Calu3 (cell line): ENCODE results near the gene COIL. TPM values are rescaled to one million over a fixed set of nuclear protein-coding genes. Genes with fewer than 3 reads are reported as not detected.

Source experiments
- BruUV-seq: library from RNA; stranded (reverse); fragments of 400-500 nt; replicated peaks from 2 replicates; lab custom pipeline; 2021; lab: Mats Ljungman, UMichigan
- CTCF ChIA-PET: fragments of 300-600 bp; sonication (Branson Sonifier 250); formaldehyde crosslinking; loops from one replicate; lab custom pipeline; 2022; ENCODE audit warnings: antibody characterized with exemption; lab: Charles Lee
- DNase-seq: peaks from one replicate; pipeline ENCODE4 v3.0.0; 2022
- H3K27ac Mint-ChIP-seq: one replicate; pipeline ENCODE4 v1.8.0; 2022; ENCODE audit warnings: mixed read lengths; ENCODE audit not compliant: unreplicated experiment
- H3K27me3 Mint-ChIP-seq: one replicate; pipeline ENCODE4 v1.8.0; 2022; ENCODE audit warnings: mixed read lengths; ENCODE audit not compliant: unreplicated experiment
- H3K36me3 Mint-ChIP-seq: one replicate; pipeline ENCODE4 v1.8.0; 2022; ENCODE audit warnings: mild to moderate bottlenecking, moderate library complexity, mixed read lengths; ENCODE audit not compliant: insufficient read depth, unreplicated experiment
- H3K4me1 Mint-ChIP-seq: one replicate; pipeline ENCODE4 v1.8.0; 2022; ENCODE audit warnings: mild to moderate bottlenecking, low read depth, mixed read lengths; ENCODE audit not compliant: unreplicated experiment
- H3K4me3 Mint-ChIP-seq: one replicate; pipeline ENCODE4 v1.8.0; 2022; ENCODE audit warnings: mild to moderate bottlenecking, low read depth, moderate library complexity, mixed read lengths; ENCODE audit not compliant: unreplicated experiment
- H3K9me3 Mint-ChIP-seq: one replicate; pipeline ENCODE4 v1.8.0; 2022; ENCODE audit warnings: low read depth, mixed read lengths; ENCODE audit not compliant: unreplicated experiment
- CTCF ChIP-seq: fragments of 200-600 bp; IDR thresholded peaks from one replicate; pipeline ENCODE4 v1.8.0; 2022; ENCODE audit warnings: antibody characterized with exemption; ENCODE audit not compliant: unreplicated experiment
- intact Hi-C: fragments of 100-400 bp; cut with micrococcal nuclease; formaldehyde crosslinking; loops from one replicate; pipeline ENCODE4 v1.10.0; 2022; ENCODE audit not compliant: unreplicated experiment
- total RNA-seq: library from RNA; stranded (reverse); gene quantifications from 2 replicates; pipeline ENCODE4 v1.2.3, GENCODE V29; 2022

COIL gene
- total RNA-seq, 1 experiment from 2014 or later = 13.5 TPM

GRCh38 chr17:57001541-57001940 lies 40.7 kb upstream of the COIL start:
- intact Hi-C loops = no loop called here
- DNase-seq = no peak

GRCh38 chr17:56997313-56997712 lies 36.5 kb upstream of the COIL start:
- BruUV-seq = no TSS peak

More at GRCh38 chr17:57001541-57001940, 40.7 kb upstream of the COIL start:
- H3K27ac Mint-ChIP-seq = no peak overlapping the region
- H3K9me3 Mint-ChIP-seq = no peaks in the 10 kb centered on the region
- H3K4me1 Mint-ChIP-seq = no peaks in the 10 kb centered on the region
- TF ChIP-seq CTCF = no peak
- no peak overlapping the region for H3K4me3 Mint-ChIP-seq
- H3K27me3 Mint-ChIP-seq = no peaks in the 10 kb centered on the region
- no peaks in the 10 kb centered on the region for H3K36me3 Mint-ChIP-seq
- CTCF ChIA-PET = no interaction called here
- no TSS peak for BruUV-seq

GRCh38 chr17:56995766-56996165 lies 34.9 kb upstream of the COIL start:
- Mint-ChIP-seq H3K27me3 (no peaks in the 10 kb centered on the region), H3K4me3 (no peak overlapping the region), H3K9me3 (no peaks in the 10 kb centered on the region), H3K36me3 (no peaks in the 10 kb centered on the region), H3K4me1 (no peaks in the 10 kb centered on the region), H3K27ac (no peak overlapping the region)
- DNase-seq = no peak
- BruUV-seq = no TSS peak
- TF ChIP-seq CTCF = no peak
- intact Hi-C loops = no loop called here
- CTCF ChIA-PET = no interaction called here

More at GRCh38 chr17:56997313-56997712, 36.5 kb upstream of the COIL start:
- no peak overlapping the region for H3K4me3 Mint-ChIP-seq
- H3K4me1 Mint-ChIP-seq = no peaks in the 10 kb centered on the region
- intact Hi-C loops = no loop called here
- TF ChIP-seq CTCF = no peak
- CTCF ChIA-PET = no interaction called here
- H3K36me3 Mint-ChIP-seq = no peaks in the 10 kb centered on the region
- DNase-seq = no peak
- no peak overlapping the region for H3K27ac Mint-ChIP-seq
- no peaks in the 10 kb centered on the region for H3K27me3 Mint-ChIP-seq
- H3K9me3 Mint-ChIP-seq = no peaks in the 10 kb centered on the region

- H3K27ac Mint-ChIP-seq = no peak overlapping the region
- no peak overlapping the region for H3K4me3 Mint-ChIP-seq
- peak; percentile 4 for DNase-seq
- CTCF ChIA-PET = no interaction called here
- H3K9me3 Mint-ChIP-seq = no peaks in the 10 kb centered on the region
- TF ChIP-seq CTCF = no peak
- BruUV-seq = no TSS peak
- H3K36me3 Mint-ChIP-seq = no peaks in the 10 kb centered on the region
- H3K4me1 Mint-ChIP-seq = no peaks in the 10 kb centered on the region
- no peaks in the 10 kb centered on the region for H3K27me3 Mint-ChIP-seq
- intact Hi-C loops = no loop called here
Observed at GRCh38 chr17:56994009-56994792, 33.4 kb upstream of the COIL start.
